Mammary epithelial cell (primary cell): ENCODE data around the gene CHTOP.

ENCODE experiments used
- EZH2 ChIP-seq: IDR thresholded peaks from 2 replicates; pipeline ENCODE4 v1.6.1; 2012; ENCODE audit warnings: low read length, inconsistent platforms, borderline replicate concordance
- TF ChIP-seq, protein P1 (sequence below), 2 donors: IDR thresholded peaks in 1 of 2; conservative IDR thresholded peaks in 1 of 2; 2 replicates each; pipeline ENCODE4 v1.5.1; 2011 to 2012; ENCODE audit warnings: inconsistent platforms in 2 of 2, low read length in 2 of 2, mild to moderate bottlenecking in 2 of 2, control low read depth in 1 of 2, low read depth in 1 of 2; ENCODE audit not compliant: insufficient read depth in 1 of 2; ENCODE audit errors: extremely low read depth in 1 of 2

DNA sequence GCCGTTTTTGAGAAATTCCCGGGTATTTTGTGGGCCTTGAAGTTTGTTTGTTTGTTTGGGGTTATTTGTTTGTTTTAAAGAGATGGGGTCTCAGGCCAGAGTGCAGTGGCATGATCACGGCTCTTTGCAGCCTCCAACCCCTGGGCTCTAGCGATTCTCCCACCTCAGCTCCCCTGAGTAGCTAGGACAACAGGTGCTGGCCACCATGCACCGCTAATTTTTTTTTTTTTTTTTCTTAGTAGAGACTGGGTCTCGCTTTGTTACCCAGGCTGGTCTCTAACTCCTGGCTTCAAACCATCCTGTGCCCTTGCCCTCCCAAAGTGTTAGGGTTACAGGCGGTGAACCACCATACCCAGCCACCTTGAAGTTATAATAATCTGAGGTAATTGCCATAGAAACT, 2.0 kb downstream of the CHTOP start:
- TF ChIP-seq, protein P1, sequence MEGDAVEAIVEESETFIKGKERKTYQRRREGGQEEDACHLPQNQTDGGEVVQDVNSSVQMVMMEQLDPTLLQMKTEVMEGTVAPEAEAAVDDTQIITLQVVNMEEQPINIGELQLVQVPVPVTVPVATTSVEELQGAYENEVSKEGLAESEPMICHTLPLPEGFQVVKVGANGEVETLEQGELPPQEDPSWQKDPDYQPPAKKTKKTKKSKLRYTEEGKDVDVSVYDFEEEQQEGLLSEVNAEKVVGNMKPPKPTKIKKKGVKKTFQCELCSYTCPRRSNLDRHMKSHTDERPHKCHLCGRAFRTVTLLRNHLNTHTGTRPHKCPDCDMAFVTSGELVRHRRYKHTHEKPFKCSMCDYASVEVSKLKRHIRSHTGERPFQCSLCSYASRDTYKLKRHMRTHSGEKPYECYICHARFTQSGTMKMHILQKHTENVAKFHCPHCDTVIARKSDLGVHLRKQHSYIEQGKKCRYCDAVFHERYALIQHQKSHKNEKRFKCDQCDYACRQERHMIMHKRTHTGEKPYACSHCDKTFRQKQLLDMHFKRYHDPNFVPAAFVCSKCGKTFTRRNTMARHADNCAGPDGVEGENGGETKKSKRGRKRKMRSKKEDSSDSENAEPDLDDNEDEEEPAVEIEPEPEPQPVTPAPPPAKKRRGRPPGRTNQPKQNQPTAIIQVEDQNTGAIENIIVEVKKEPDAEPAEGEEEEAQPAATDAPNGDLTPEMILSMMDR (conservative IDR thresholded peaks at IDR 0.05 in 1 of 2, IDR thresholded peaks at IDR 0.05 in 1 of 2; ENCODE audit: extremely low read depth in 1 of 2, insufficient read depth in 1 of 2, low read depth in 1 of 2, low read length in 2 of 2), result no peak
- TF ChIP-seq EZH2, result no peak
